ENCODE data around the gene PDE2A. TPM values are rescaled to one million over a fixed set of nuclear protein-coding genes. Genes with fewer than 3 reads are reported as not detected.

The PDE2A gene
- total and polyA plus RNA-seq, 3 donors from 2014 or later = 14.1 to 20.6 (median 15.2) TPM

GRCh38 chr11:72690166-72690565 is 15.9 kb upstream of the PDE2A start:
- 91 to 98% methylated on average over 3 to 4 of the region's 4 CpGs for WGBS, 2 donors
- Histone ChIP-seq H3K27me3 (no peaks in the 10 kb centered on the region), H3K4me1 (peaks cover 11% of the 10 kb centered on the region), H3K27ac (no peak overlapping the region), H3K9me3 (no peaks in the 10 kb centered on the region), H3K4me3 (no peak overlapping the region), H3K36me3 (ENCODE audit: low read depth, missing control alignments) (no peaks in the 10 kb centered on the region)
- intact Hi-C loops (cut with DNase I; ENCODE audit: low total_unique reads) = no loop called here
- no peak for TF ChIP-seq CTCF (IDR thresholded peaks at IDR 0.05)
- no peak for TF ChIP-seq POLR2A (IDR thresholded peaks at IDR 0.05)
- no peak for DNase-seq

GRCh38 chr11:72688929-72689328 is 14.7 kb upstream of the PDE2A start:
- no peaks in the 10 kb centered on the region for H3K36me3 ChIP-seq (ENCODE audit: low read depth, missing control alignments)
- intact Hi-C loops (cut with DNase I; ENCODE audit: low total_unique reads) = no loop called here

DNA sequence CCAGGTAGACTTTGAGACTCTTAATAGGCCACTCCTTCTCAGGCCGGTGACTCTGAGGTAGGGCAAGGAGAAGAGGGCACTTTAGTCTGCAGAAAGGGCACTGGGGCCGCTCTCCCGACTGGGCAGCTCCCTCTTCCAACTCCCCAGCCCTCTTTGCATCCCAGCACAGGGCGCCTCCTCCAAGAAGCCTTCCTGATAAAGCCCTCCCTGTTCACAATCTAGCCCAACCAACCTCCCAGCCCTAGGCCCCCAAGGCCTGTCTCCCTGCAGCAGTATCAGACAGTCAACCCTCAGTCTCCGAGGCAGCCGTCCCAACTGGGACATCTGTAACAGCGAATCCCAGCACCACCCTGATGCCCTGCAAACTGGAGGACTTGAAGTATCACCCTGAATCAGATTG is 14.3 kb upstream of the PDE2A start:
- WGBS, 2 donors = 84 to 86% methylated on average over 7 of the region's 7 CpGs
- Histone ChIP-seq H3K4me3 (no peak overlapping the region), H3K27ac (no peak overlapping the region), H3K27me3 (no peaks in the 10 kb centered on the region), H3K4me1 (peaks cover 11% of the 10 kb centered on the region), H3K9me3 (no peaks in the 10 kb centered on the region), H3K36me3 (ENCODE audit: low read depth, missing control alignments) (no peaks in the 10 kb centered on the region)
- TF ChIP-seq CTCF (IDR thresholded peaks at IDR 0.05) = no peak
- no peak for TF ChIP-seq POLR2A (IDR thresholded peaks at IDR 0.05)
- no peak for DNase-seq
- intact Hi-C loops (cut with DNase I; ENCODE audit: low total_unique reads) = no loop called here

More at GRCh38 chr11:72688929-72689328, 14.7 kb upstream of the PDE2A start:
- H3K27me3 ChIP-seq = no peaks in the 10 kb centered on the region
- H3K4me1 ChIP-seq = peaks cover 11% of the 10 kb centered on the region
- TF ChIP-seq POLR2A (IDR thresholded peaks at IDR 0.05) = no peak
- no peak for TF ChIP-seq CTCF (IDR thresholded peaks at IDR 0.05)
- no peak overlapping the region for H3K4me3 ChIP-seq
- no peak overlapping the region for H3K27ac ChIP-seq
- no peak for DNase-seq
- no peaks in the 10 kb centered on the region for H3K9me3 ChIP-seq
- WGBS, 2 donors = 71 to 78% methylated on average over 6 to 7 of the region's 7 CpGs

- Histone ChIP-seq H3K4me3 (no peak overlapping the region), H3K27me3 (no peaks in the 10 kb centered on the region), H3K9me3 (no peaks in the 10 kb centered on the region), H3K4me1 (peaks cover 11% of the 10 kb centered on the region), H3K36me3 (ENCODE audit: low read depth, missing control alignments) (no peaks in the 10 kb centered on the region), H3K27ac (no peak overlapping the region)
- intact Hi-C loops (cut with DNase I; ENCODE audit: low total_unique reads) = no loop called here
- no peak for TF ChIP-seq POLR2A (IDR thresholded peaks at IDR 0.05)
- WGBS, 2 donors = 86 to 94% methylated on average over 3 to 7 of the region's 7 CpGs
- no peak for DNase-seq
Measured at GRCh38 chr11:72687326-72687725, 13.1 kb upstream of the PDE2A start.

DNA sequence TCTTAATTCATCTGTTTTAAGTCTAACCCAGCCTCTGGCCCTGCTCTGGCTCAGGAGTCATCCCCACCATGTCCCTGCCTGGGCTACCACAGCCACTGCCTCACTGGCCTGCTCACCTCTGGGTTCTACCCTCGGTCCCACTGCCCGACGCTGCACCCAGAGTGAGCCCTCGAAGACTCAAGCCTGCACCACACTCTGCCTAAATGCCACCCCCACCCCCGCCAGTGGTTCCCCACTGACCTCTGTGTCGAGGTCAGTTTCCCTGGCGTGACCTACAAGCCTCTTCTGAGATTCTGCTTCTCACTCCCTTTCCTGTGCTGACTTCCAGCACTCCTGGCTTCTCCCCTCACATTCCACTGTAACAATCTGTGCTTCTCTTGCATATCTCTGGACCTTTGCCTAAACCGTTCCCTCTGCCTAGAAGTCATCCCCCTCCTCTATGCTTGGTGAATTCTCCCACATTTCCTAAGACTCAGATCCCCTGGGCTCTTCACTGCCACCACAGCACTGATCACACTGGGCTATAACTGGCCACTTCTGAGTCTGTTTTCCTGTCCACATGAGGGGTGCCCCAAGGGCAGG is 12.5 kb upstream of the PDE2A start:
- no peak for DNase-seq
- intact Hi-C loops (cut with DNase I; ENCODE audit: low total_unique reads) = no loop called here
- peaks cover 11% of the 10 kb centered on the region for H3K4me1 ChIP-seq
- H3K36me3 ChIP-seq (ENCODE audit: low read depth, missing control alignments) = no peaks in the 10 kb centered on the region
- no peak for TF ChIP-seq CTCF (IDR thresholded peaks at IDR 0.05)
- no peak for TF ChIP-seq POLR2A (IDR thresholded peaks at IDR 0.05)
- no peaks in the 10 kb centered on the region for H3K9me3 ChIP-seq
- H3K4me3 ChIP-seq = no peak overlapping the region
- WGBS, 2 donors = 41 to 53% methylated on average over 8 of the region's 8 CpGs
- no peak overlapping the region for H3K27ac ChIP-seq
- no peaks in the 10 kb centered on the region for H3K27me3 ChIP-seq
